ENCODE results near the gene IGF2.

GRCh38 chr11:2121227-2122130, 17.7 kb downstream of the IGF2 start:
- TF ChIP-seq EP300 (IDR thresholded peaks at IDR 0.05; ENCODE audit: borderline replicate concordance) (no peak), ZBTB7A (IDR thresholded peaks at IDR 0.05; ENCODE audit: low read depth) (no peak), REST (IDR thresholded peaks at IDR 0.05; ENCODE audit: low read depth) (no peak)
